Measurements from ENCODE around the gene SALL3. TPM values are rescaled to one million over a fixed set of nuclear protein-coding genes. Genes with fewer than 3 reads are reported as not detected.

SALL3 gene
- total RNA-seq, 1 donor from 2014 or later: 7.4 TPM

Other genes with a start within 250 kb of the SALL3 start
- gene ATP9B, start 89.6 kb downstream of the SALL3 start, total RNA-seq: 50.3 TPM

Measured in vagina (tissue), 1 donor.